ENCODE data around the gene MYORG.

- no peak for TF ChIP-seq CTCF (IDR thresholded peaks at IDR 0.05)
- TF ChIP-seq POLR2A (IDR thresholded peaks at IDR 0.05) = no peak
- TF ChIP-seq POLR2AphosphoS5 (IDR thresholded peaks at IDR 0.05) = no peak
Observed at GRCh38 chr9:34374905-34375552, 1.7 kb downstream of the MYORG start.

Data from prostate gland (tissue), 2 donors.